Activated B cell treated with CpG ODN at 0.5 μM for 24 hours (primary cell): ENCODE measurements around the gene WASF3. TPM values are rescaled to one million over a fixed set of nuclear protein-coding genes. Genes with fewer than 3 reads are reported as not detected.

ENCODE experiments used
- ATAC-seq: fragments of 200-7000 bp; cut with Tn5 transposase; one replicate; pipeline ENCODE4 v1.10.0; 2021; ENCODE audit warnings: low read depth, mild to moderate bottlenecking, moderate library complexity
- CTCF ChIA-PET: fragments of 350-600 bp; sonication (Branson Sonifier 250); formaldehyde crosslinking; loops from one replicate; lab custom pipeline; 2021; ENCODE audit warnings: antibody characterized with exemption; lab: Charles Lee
- POLR2A ChIA-PET: fragments of 350-600 bp; sonication (Branson Sonifier 250); formaldehyde crosslinking; loops from one replicate; lab custom pipeline; 2021; ENCODE audit warnings: antibody characterized with exemption; lab: Charles Lee
- DNase-seq: peaks from one replicate; pipeline ENCODE4 v3.0.0; 2022
- H3K27ac Mint-ChIP-seq: one replicate; pipeline ENCODE4 v1.8.0; 2020; ENCODE audit warnings: mixed read lengths
- H3K27me3 Mint-ChIP-seq: one replicate; pipeline ENCODE4 v1.8.0; 2021; ENCODE audit warnings: mixed read lengths
- H3K36me3 Mint-ChIP-seq: one replicate; pipeline ENCODE4 v1.8.0; 2021; ENCODE audit warnings: low read depth, mixed read lengths
- H3K4me1 Mint-ChIP-seq: one replicate; pipeline ENCODE4 v1.8.0; 2021; ENCODE audit warnings: mixed read lengths
- H3K4me3 Mint-ChIP-seq: one replicate; pipeline ENCODE4 v1.8.0; 2020; ENCODE audit warnings: mild to moderate bottlenecking, mixed read lengths
- H3K9me3 Mint-ChIP-seq: one replicate; pipeline ENCODE4 v1.8.0; 2020; ENCODE audit warnings: mixed read lengths
- intact Hi-C: fragments of 100-400 bp; cut with micrococcal nuclease; formaldehyde crosslinking; loops from one replicate; pipeline ENCODE4 v1.15.1; 2024
- total RNA-seq: library from RNA; stranded (reverse); gene quantifications from 2 replicates; pipeline ENCODE4 v1.2.3, GENCODE V29; 2022
- TF ChIP-seq, protein P1 (sequence below): fragments of 200-600 bp; IDR thresholded peaks from one replicate; pipeline ENCODE4 v1.8.0; 2022; ENCODE audit warnings: antibody characterized with exemption, mild to moderate bottlenecking

Gene WASF3
- total RNA-seq, 1 donor from 2014 or later, result 0.35 TPM

DNA sequence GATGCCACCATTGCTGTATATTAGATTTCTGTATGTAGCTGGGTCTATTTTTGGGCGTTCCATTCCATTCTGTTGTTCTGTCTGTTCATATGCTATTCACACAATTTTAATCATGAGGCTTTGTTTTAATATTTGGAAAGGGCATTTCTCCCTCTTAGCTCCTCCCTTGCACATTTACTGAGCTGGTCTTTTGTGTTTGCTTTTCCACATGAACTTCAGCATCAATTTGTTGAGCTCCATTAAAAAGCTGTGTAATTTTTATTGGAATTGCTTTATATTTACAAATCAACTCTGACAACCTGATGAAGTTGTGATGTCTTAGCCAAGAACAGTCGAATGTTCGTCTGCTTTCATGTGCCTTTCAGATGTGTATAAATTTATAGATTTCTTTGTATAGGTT lies 14.0 kb downstream of the WASF3 start:
- POLR2A ChIA-PET, result no interaction called here
- ATAC-seq, result no peak
- peaks cover 14% of the 10 kb centered on the region for H3K27me3 Mint-ChIP-seq
- no peak overlapping the region for H3K4me3 Mint-ChIP-seq
- no peak overlapping the region for H3K27ac Mint-ChIP-seq
- H3K36me3 Mint-ChIP-seq, result no peaks in the 10 kb centered on the region
- CTCF ChIA-PET, result no interaction called here
- no peaks in the 10 kb centered on the region for H3K9me3 Mint-ChIP-seq
- no peak for DNase-seq
- TF ChIP-seq, protein P1, sequence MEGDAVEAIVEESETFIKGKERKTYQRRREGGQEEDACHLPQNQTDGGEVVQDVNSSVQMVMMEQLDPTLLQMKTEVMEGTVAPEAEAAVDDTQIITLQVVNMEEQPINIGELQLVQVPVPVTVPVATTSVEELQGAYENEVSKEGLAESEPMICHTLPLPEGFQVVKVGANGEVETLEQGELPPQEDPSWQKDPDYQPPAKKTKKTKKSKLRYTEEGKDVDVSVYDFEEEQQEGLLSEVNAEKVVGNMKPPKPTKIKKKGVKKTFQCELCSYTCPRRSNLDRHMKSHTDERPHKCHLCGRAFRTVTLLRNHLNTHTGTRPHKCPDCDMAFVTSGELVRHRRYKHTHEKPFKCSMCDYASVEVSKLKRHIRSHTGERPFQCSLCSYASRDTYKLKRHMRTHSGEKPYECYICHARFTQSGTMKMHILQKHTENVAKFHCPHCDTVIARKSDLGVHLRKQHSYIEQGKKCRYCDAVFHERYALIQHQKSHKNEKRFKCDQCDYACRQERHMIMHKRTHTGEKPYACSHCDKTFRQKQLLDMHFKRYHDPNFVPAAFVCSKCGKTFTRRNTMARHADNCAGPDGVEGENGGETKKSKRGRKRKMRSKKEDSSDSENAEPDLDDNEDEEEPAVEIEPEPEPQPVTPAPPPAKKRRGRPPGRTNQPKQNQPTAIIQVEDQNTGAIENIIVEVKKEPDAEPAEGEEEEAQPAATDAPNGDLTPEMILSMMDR, result no peak
- no peaks in the 10 kb centered on the region for H3K4me1 Mint-ChIP-seq
- intact Hi-C loops, result no loop called here

DNA sequence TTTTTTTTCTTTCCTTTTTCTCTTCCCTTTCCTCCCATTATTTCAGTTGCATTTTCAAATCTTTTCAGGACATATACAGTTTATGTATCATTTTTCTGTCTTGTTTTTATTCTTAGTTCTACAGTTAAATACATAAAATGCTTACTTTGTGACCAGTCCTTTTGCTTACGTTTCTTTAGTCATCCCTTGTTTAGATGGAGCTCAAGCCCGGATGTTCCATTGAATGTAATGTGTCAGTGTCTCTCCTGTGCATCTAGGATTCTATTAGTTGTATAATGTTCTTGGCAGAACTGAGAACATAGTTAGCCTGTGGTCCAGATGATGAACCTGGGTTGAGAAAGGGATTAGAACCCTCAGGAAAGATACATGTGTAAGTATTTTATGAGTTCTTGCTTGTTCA lies 17.8 kb downstream of the WASF3 start:
- POLR2A ChIA-PET, result no interaction called here
- ATAC-seq, result no peak
- CTCF ChIA-PET, result no interaction called here
- no peak for DNase-seq
- Mint-ChIP-seq H3K36me3 (no peaks in the 10 kb centered on the region), H3K27ac (no peak overlapping the region), H3K4me1 (no peaks in the 10 kb centered on the region), H3K9me3 (peaks cover 2% of the 10 kb centered on the region), H3K27me3 (peaks cover 7% of the 10 kb centered on the region), H3K4me3 (no peak overlapping the region)
- TF ChIP-seq, protein P1, result no peak
- intact Hi-C loops, result no loop called here

DNA sequence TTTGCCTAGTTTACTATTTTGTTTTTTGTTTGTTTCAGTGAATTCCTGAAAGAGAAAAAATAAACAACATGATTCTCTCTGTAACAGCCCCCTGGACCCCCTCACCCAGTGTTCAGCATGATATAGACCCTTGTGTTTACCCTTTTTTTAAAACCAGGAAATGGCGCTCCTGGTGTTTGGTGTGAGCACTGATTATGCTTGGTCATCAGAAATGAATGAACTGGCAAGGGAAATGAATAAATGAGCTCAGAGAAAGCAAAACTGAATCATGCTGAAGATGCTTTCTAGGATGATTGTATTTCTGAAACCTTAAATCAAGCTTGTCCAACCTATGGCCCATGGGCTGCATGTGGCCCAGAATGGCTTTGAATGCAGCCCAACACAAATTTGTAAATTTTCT lies 22.1 kb downstream of the WASF3 start:
- ATAC-seq, result no peak
- TF ChIP-seq, protein P1, result no peak
- no peak for DNase-seq
- H3K36me3 Mint-ChIP-seq, result no peaks in the 10 kb centered on the region
- peaks cover 6% of the 10 kb centered on the region for H3K27me3 Mint-ChIP-seq
- intact Hi-C loops, result no loop called here
- H3K4me1 Mint-ChIP-seq, result no peaks in the 10 kb centered on the region
- ChIA-PET CTCF (no interaction called here), POLR2A (no interaction called here)
- peaks cover 2% of the 10 kb centered on the region for H3K9me3 Mint-ChIP-seq
- no peak overlapping the region for H3K27ac Mint-ChIP-seq
- H3K4me3 Mint-ChIP-seq, result no peak overlapping the region

DNA sequence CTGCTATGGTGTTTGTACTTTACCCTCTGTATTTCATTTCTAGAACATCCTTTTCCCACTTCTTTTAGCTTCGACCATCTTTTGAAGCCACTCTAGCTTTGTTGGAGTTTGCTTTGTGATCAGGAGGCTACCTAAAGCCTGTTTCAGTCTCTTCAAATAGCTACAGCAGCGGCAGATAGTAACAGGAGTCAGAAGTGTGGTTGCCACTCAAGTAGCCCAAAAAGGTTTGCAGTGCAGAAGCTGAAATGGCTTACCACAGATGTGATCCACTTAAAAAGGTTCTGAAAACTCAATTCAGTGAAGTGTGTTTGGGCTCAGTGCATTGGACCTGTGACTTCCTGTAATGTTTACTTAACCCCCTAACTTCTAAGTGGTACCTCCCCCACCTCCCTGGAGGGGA lies 26.2 kb downstream of the WASF3 start:
- no peaks in the 10 kb centered on the region for H3K36me3 Mint-ChIP-seq
- intact Hi-C loops, result no loop called here
- H3K27me3 Mint-ChIP-seq, result peaks cover 5% of the 10 kb centered on the region
- H3K4me1 Mint-ChIP-seq, result no peaks in the 10 kb centered on the region
- no peak overlapping the region for H3K27ac Mint-ChIP-seq
- POLR2A ChIA-PET, result no interaction called here
- H3K9me3 Mint-ChIP-seq, result peaks cover under 1% of the 10 kb centered on the region
- CTCF ChIA-PET, result no interaction called here
- ATAC-seq (no peak), DNase-seq (no peak)
- TF ChIP-seq, protein P1, result no peak
- no peak overlapping the region for H3K4me3 Mint-ChIP-seq

GRCh38 chr13:26584713-26585112 lies 27.2 kb downstream of the WASF3 start:
- intact Hi-C loops, result no loop called here
- TF ChIP-seq, protein P1, result no peak
- DNase-seq (no peak), ATAC-seq (no peak)
- H3K4me3 Mint-ChIP-seq, result no peak overlapping the region
- no peaks in the 10 kb centered on the region for H3K36me3 Mint-ChIP-seq
- no peaks in the 10 kb centered on the region for H3K4me1 Mint-ChIP-seq
- H3K27ac Mint-ChIP-seq, result no peak overlapping the region
- peaks cover 8% of the 10 kb centered on the region for H3K27me3 Mint-ChIP-seq
- CTCF ChIA-PET, result no interaction called here
- POLR2A ChIA-PET, result no interaction called here
- no peaks in the 10 kb centered on the region for H3K9me3 Mint-ChIP-seq
